ENCODE measurements around the gene SNRNP25. TPM values are rescaled to one million over a fixed set of nuclear protein-coding genes. Genes with fewer than 3 reads are reported as not detected.

SNRNP25 gene
- total RNA-seq, 3 donors from 2014 or later, result 49.5 to 69.4 (median 66.1) TPM

DNA sequence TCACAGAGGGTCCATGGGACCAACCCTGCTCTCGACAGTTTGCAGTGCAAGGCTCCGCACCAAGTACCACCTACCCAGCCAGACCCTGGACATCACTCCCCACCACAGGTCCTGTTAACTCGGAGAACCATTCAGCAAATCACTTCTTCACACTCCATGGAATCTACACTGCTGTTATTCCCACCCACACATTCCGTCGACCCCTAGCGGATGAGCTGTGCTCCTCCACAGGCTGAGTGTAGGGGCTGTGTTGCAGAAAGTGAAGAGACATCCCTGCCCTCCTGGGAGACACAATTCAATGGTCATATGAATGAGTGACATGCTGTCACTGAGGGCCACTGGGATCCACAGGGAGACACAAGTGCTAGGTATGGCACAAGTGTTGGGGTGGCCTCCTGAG lies 51.9 kb downstream of the SNRNP25 start:
- ATAC-seq, result no peak
- Mint-ChIP-seq H3K36me3 (ENCODE audit: insufficient read depth) (peaks cover 20% of the 10 kb centered on the region), H3K9me3 (no peaks in the 10 kb centered on the region)

DNA sequence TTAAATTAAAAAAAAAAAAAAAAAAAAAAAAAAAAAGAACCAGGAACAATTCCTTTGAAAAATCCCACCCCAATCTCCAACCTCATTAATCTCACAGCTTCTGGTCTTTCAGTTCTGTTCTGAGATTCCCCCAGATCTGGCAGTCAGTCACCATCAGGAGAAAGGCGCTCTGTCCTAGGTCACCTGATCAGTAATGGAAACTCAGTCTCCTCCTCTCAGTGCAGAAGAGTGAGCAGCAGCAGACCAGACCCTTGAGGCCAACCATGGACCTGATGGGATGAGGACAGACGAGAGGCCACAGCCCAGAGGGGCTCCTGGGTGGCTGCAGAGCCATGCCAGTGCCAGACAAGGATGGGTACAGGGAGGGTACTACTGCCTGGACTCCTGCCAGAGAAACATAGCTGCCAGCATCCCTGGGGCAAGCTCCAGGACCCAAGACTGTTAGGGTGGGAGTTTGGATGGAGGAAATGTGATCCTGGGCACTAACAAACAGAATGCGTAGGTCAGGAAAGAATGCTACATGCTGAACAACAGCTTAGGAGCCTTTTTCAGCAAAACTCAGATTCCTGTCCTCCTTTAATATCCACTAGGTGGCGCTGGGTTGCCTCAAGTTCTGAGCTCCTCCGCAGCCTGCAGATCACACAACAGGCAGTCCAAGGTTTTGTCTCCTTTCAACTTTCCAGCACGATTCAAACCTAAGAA lies 53.1 kb downstream of the SNRNP25 start:
- H3K4me1 Mint-ChIP-seq (ENCODE audit: low read depth), result no peaks in the 10 kb centered on the region
- no peaks in the 10 kb centered on the region for H3K27me3 Mint-ChIP-seq (ENCODE audit: low read depth)
- H3K4me3 Mint-ChIP-seq, result no peak overlapping the region
- ATAC-seq (peak; percentile 77 to 80), DNase-seq (peak; percentile 38)
- peaks cover 20% of the 10 kb centered on the region for H3K36me3 Mint-ChIP-seq (ENCODE audit: insufficient read depth)
- no peaks in the 10 kb centered on the region for H3K9me3 Mint-ChIP-seq

More for the DNA sequence above, 51.9 kb downstream of the SNRNP25 start:
- Mint-ChIP-seq H3K27me3 (ENCODE audit: low read depth) (no peaks in the 10 kb centered on the region), H3K4me3 (no peak overlapping the region), H3K4me1 (ENCODE audit: low read depth) (no peaks in the 10 kb centered on the region)
- no peak for DNase-seq

Other genes starting within 250 kb of the SNRNP25 start
- gene POLR3K, start 220 bp upstream of the SNRNP25 start, total RNA-seq, result 10 to 100 TPM; 80.8 to 89.5 (median 87.9) TPM
- under 1 TPM; 0.46 to 0.73 (median 0.63) TPM for gene RHBDF1, start 18.8 kb downstream of the SNRNP25 start, total RNA-seq
- 10 to 100 TPM; 32.7 to 39.8 (median 37.3) TPM for gene MPG, start 24.4 kb downstream of the SNRNP25 start, total RNA-seq
- gene NPRL3, start 84.8 kb downstream of the SNRNP25 start, total RNA-seq, result 10 to 100 TPM; 48.1 to 60.0 (median 55.9) TPM
- gene HBZ, start 98.8 kb downstream of the SNRNP25 start, total RNA-seq, result under 1 TPM; 0.38 to 0.45 (median 0.43) TPM
- not detected for gene HBM, start 112.2 kb downstream of the SNRNP25 start, total RNA-seq
- gene HBA2, start 119.0 kb downstream of the SNRNP25 start, total RNA-seq, result not detected
- gene HBA1, start 122.9 kb downstream of the SNRNP25 start, total RNA-seq, result 1 to 10 TPM; 1.8 to 2.3 (median 2.3) TPM
- gene HBQ1, start 126.6 kb downstream of the SNRNP25 start, total RNA-seq, result 1 to 10 TPM in 1 of 3 donors, under 1 TPM in 2; 0.43 to 1.6 (median 0.48) TPM
- gene LUC7L, start 175.6 kb downstream of the SNRNP25 start, total RNA-seq, result 10 to 100 TPM; 76.0 to 82.0 (median 76.2) TPM
- 10 to 100 TPM; 14.5 to 19.3 (median 17.3) TPM for gene FAM234A, start 181.0 kb downstream of the SNRNP25 start, total RNA-seq
- under 1 TPM in 1 of 3 donors, not detected in 2; 0.18 TPM for gene RGS11, start 222.1 kb downstream of the SNRNP25 start, total RNA-seq
- gene ARHGDIG, start 226.8 kb downstream of the SNRNP25 start, total RNA-seq, result not detected
- gene PDIA2, start 229.3 kb downstream of the SNRNP25 start, total RNA-seq, result not detected